Mucosa of stomach (tissue), 1 donor: ENCODE data around the gene ACD.
"Not testable (repeated sequence)": the region's sequence is repeated elsewhere in the genome, so short reads cannot be mapped to it uniquely, and the experiment has no call there.

Experiments used
- H3K27me3 ChIP-seq: one replicate; pipeline ENCODE4 v1.7.0; 2013; ENCODE audit warnings: mild to moderate bottlenecking, low read length; ENCODE audit not compliant: control insufficient read depth, insufficient read depth
- H3K36me3 ChIP-seq: one replicate; pipeline ENCODE4 v1.7.0; 2013; ENCODE audit warnings: low read length; ENCODE audit not compliant: control insufficient read depth, insufficient read depth
- H3K4me1 ChIP-seq: one replicate; pipeline ENCODE4 v1.7.0; 2013; ENCODE audit warnings: mild to moderate bottlenecking, low read length; ENCODE audit not compliant: control insufficient read depth, insufficient read depth
- H3K4me3 ChIP-seq: one replicate; pipeline ENCODE4 v1.7.0; 2013; ENCODE audit warnings: low read length
- H3K9ac ChIP-seq: one replicate; pipeline ENCODE4 v1.7.0; 2013; ENCODE audit warnings: mild to moderate bottlenecking, low read length, moderate library complexity
- H3K9me3 ChIP-seq: one replicate; pipeline ENCODE4 v1.7.0; 2013; ENCODE audit warnings: mild to moderate bottlenecking, low read length, moderate library complexity; ENCODE audit not compliant: control insufficient read depth
- donor health status: Pancreatic carcinoma.

Gene ACD

DNA sequence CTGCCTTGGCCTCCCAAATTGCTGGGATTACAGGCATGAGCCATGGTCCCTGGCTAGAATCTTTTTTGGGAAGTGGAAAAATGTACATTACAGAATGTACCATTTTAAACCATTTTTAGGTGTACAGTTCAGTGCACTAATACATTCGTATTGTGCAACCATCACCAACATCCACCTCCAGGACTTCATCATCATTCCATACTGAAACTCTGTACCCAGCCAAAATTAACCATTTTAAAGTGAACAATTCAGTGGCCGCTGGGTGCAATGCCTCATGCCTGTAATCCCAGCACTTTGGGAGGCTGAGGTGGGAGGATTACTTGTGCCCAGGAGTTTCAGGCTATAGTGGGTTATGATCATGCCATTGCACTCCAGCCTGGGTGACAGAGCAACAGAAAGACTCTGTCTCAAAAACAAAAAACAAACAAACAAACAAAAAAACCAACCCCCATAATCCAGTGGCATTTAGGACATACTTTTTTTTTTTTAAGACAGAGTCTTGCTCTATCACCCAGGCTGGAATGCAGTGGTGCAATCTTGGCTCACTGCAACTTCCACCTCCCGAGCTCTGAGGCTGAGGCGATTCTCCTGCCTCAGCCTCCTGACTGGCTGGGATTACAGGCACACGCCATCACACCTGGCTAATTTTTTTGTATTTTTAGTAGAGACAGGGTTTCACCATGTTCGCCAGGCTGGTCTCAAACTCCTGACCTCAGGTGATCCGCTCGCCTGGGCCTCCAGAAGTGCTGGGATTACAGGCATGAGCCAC is 33.6 kb upstream of the ACD start:
- not testable (repeated sequence) for H3K27me3 ChIP-seq, H3K9me3 ChIP-seq, H3K4me3 ChIP-seq

DNA sequence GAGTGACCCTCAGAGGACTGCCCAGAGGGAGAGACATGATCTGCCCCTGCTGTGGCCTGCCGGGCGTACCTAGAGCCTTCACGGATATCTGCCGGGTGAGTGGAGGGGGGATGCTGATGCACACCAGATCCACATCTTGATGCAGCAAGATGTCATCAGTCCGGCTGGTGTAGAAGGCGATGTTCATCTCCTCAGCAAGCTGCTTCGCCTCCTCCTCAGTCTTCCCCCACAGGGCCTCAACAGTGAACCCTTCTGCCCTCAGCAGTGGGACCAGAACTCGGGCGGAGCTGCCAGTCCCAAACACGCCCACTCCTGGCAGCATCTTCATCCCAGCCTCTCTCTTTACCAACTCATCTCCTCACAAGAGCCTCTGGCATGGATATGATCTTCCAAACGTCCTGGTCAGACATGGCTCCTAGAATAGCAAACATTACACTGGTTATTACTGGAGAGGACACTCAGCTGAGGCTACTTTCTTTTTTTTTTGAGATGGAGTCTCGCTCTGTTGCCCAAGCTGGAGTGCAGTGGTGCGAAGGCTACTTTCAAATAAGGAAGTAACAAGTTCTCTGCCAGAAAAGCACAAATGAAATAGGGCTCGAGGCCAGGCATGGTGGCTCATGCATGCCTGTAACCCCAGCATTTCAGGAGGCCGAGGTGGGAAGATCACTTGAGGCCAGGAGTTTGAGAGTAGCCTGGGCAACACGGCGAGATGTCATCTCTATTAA is 25.5 kb upstream of the ACD start:
- Histone ChIP-seq H3K9ac (no peak overlapping the region), H3K36me3 (peaks cover 9% of the 10 kb centered on the region)

More for the DNA sequence above, 33.6 kb upstream of the ACD start:
- not testable (repeated sequence) for H3K9ac ChIP-seq, H3K36me3 ChIP-seq
- peaks cover 14% of the 10 kb centered on the region for H3K4me1 ChIP-seq

DNA sequence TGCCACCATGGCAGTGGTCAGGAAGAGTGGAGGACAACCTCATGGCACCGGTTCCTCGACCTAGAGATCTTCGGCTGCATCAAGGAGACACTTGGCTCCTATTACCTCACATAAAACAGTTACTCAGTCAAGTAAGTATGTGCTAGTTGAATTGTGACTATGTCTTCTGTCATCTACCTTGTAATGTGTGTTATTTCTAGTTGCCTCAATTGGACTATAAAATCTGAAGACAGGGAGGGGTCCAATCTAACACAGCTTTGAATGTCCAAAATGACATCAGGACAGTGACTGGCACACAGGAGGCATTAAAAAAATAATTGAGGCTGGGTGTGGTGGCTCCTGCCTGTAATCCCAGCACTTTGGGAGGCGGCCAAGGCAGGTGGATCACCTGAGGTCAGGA is 23.7 kb upstream of the ACD start:
- H3K9ac ChIP-seq: no peak overlapping the region
- H3K4me1 ChIP-seq: no peaks in the 10 kb centered on the region
- no peaks in the 10 kb centered on the region for H3K9me3 ChIP-seq
- H3K27me3 ChIP-seq: no peaks in the 10 kb centered on the region
- peaks cover 9% of the 10 kb centered on the region for H3K36me3 ChIP-seq
- no peak overlapping the region for H3K4me3 ChIP-seq

More for the DNA sequence above, 25.5 kb upstream of the ACD start:
- H3K27me3 ChIP-seq: no peaks in the 10 kb centered on the region
- H3K9me3 ChIP-seq: no peaks in the 10 kb centered on the region
- no peak overlapping the region for H3K4me3 ChIP-seq
- no peaks in the 10 kb centered on the region for H3K4me1 ChIP-seq

DNA sequence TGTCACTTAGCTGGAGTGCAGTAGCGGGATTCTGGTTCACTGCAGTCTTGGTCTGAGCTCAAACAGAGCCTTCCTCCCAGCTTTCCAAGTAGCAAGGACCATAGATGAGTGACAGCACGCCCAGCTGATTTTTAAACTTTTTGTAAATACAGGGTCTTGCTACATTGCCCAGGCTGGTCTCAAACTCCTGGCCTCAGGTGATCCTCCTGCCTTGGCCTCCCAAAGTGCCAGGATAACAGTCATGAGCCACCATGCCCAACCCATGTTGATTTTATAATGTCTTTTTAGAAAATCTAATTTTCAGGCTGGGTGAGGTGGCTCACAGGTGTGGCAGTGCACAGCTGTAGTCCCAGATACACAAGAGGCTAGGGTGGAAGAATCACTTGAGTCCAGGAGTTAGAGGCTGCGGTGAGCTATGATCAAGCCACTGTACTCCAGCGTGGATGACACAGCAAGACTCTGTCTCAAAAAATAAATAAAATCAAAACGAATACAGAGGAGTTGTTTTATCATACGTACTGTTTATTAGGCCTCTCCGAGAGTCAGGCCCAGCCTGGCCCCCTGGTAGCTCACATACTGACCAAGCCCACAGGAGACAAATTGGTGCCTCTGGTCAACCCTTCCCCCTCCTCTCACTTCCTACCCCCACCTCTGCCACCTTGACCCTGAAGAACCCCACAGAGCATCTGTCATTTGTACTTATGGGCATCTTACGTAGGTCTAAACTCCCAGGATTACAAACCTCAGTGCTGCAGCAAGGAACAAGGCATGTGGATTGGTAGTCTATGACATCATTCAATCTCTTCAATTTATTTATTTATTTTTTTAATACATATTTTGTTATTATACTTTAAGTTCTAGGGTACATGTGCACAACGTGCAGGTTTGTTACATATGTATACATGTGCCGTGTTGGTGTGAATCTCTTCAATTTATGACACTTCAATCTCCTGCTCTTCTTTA is 20.2 kb upstream of the ACD start:
- H3K4me1 ChIP-seq: peaks cover 6% of the 10 kb centered on the region
- no peak overlapping the region for H3K9ac ChIP-seq
- no peak overlapping the region for H3K4me3 ChIP-seq
- no peaks in the 10 kb centered on the region for H3K27me3 ChIP-seq
- H3K36me3 ChIP-seq: peaks cover 5% of the 10 kb centered on the region
- H3K9me3 ChIP-seq: no peaks in the 10 kb centered on the region

DNA sequence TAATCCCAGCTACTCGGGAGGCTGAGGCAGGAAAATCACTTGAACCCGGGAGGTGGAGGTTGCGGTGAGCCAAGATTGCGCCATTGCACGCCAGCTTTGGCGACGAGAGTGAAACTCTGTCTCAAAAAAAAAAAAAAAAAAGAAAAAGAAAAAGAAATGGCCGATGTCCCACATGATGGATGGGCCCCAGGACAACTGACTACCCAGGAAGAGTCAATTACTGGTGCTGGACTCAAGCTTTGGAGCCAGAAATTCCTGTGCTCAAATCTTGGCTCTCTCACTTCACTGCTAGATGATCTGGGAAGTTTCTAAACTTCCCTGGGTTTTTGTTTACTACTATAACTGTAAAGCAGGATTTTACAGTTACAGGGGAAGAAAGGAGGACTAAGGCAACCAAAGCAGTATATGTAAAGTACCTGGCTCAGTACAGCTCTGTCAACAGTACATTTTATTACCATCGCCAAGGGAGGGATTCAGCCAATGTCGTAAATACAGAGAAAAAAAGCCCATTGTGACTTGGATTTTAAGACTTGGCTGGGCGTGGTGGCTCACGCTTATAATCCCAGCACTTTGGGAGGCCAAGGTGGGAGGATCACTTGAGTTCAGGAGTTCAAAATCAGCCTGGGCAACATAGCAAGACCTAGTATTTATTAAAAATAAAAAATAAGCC is 18.4 kb upstream of the ACD start:
- Histone ChIP-seq H3K4me1 (peaks cover 21% of the 10 kb centered on the region), H3K4me3 (no peak overlapping the region), H3K27me3 (no peaks in the 10 kb centered on the region), H3K9ac (no peak overlapping the region), H3K36me3 (no peaks in the 10 kb centered on the region), H3K9me3 (no peaks in the 10 kb centered on the region)

DNA sequence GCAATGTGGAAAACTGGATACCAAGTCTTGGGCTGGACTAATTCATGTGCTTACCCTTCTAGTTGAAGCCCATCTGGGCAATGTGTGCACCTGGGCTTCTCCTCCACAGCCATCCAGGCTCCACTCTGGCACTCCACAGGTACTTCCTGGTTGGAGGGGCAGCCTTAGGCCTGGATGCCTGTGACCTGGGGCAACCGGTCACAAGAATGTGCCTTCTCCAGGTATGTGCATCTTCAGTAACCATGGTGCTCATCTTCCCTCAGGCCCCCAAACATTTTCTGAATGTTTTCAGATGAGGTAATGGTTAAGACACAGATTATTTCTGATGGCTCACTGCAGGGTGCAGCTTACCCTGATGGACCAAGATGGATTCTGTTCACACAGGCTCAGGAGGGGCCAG is 17.7 kb upstream of the ACD start:
- H3K36me3 ChIP-seq: no peaks in the 10 kb centered on the region
- no peaks in the 10 kb centered on the region for H3K27me3 ChIP-seq
- H3K4me1 ChIP-seq: peaks cover 28% of the 10 kb centered on the region
- no peaks in the 10 kb centered on the region for H3K9me3 ChIP-seq
- no peak overlapping the region for H3K9ac ChIP-seq
- no peak overlapping the region for H3K4me3 ChIP-seq

DNA sequence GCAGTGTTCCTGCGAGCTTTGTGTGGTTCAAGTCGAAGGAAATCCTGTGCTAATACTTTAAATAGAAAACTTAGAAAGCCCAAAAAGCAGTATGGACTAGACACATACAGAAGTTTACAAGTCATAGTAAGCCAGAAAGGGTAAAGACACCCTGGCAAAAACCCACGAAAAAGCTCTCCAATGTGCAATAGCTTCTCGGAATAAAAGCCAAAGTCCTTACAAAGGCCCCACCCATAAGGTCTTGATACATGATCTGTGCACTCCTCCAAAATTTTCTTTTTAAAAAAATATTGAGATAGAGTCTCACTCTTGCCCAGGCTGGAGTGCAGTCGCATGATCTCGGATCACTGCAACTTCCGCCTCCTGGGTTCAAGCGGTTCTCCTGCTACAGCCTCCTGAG is 16.9 kb upstream of the ACD start:
- no peaks in the 10 kb centered on the region for H3K27me3 ChIP-seq
- no peak overlapping the region for H3K9ac ChIP-seq
- H3K4me3 ChIP-seq: no peak overlapping the region
- H3K9me3 ChIP-seq: no peaks in the 10 kb centered on the region
- H3K4me1 ChIP-seq: peaks cover 28% of the 10 kb centered on the region
- no peaks in the 10 kb centered on the region for H3K36me3 ChIP-seq

DNA sequence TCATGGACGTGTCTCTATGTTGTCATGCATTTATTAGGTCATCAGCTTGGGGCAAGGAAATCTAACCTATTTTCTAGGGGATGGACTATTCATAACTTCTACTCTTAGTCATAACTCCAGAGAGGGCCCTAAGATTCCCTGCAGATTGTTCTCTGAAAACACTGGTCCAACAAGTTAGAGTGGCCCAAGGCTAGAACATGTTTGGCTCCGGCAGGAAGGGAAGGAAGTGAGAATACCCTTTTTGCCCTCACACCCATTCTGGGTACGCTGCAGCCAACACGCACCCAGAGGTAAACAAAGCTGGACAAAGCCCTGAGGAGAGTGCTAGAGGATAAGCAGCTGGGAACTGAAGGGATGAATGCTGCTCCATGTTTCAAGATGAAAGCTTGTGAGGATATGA is 16.5 kb upstream of the ACD start:
- no peak overlapping the region for H3K4me3 ChIP-seq

DNA sequence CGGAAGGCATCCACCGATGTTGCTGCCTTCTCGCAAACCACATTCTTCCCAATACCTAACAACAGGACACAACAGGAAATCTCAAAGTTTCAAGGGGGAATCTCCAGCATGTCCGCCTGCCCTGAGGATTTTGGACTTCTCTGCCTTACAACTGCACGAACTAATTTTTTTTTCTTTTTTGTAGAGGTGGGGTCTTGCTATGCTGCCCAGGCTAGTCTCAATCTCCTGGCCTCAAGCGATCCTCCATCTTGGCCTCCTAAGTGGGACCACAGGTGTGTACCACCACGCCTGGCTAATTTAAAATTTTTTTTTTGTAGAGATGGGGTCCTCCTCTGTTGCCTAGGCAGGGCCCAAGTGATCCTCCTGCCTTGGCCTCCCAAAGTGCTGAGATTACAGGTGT is 15.9 kb upstream of the ACD start:
- no peaks in the 10 kb centered on the region for H3K36me3 ChIP-seq
- H3K4me3 ChIP-seq: no peak overlapping the region
- H3K9me3 ChIP-seq: no peaks in the 10 kb centered on the region
- H3K9ac ChIP-seq: no peak overlapping the region
- no peaks in the 10 kb centered on the region for H3K27me3 ChIP-seq
- peaks cover 28% of the 10 kb centered on the region for H3K4me1 ChIP-seq

More for the DNA sequence above, 16.5 kb upstream of the ACD start:
- Histone ChIP-seq H3K9me3 (no peaks in the 10 kb centered on the region), H3K4me1 (peaks cover 28% of the 10 kb centered on the region), H3K27me3 (no peaks in the 10 kb centered on the region), H3K36me3 (no peaks in the 10 kb centered on the region), H3K9ac (no peak overlapping the region)

DNA sequence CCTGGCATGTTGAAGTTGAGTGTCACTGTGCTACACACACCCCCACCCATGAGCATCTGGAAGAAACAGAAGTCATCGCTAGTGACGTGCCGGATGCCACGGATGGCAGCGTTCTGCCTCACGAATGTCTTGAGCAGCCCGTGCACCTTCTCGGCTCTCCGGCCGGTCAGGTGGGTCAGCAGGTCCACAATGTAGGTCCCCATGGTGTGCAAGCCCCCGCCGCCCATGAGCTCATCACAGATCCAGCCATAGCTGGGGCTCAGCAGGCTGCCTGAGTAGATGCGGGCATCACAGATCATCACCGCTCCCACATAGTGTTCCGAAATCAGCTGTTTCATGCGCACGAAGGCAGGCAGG is 15.5 kb upstream of the ACD start:
- no peak overlapping the region for H3K4me3 ChIP-seq
- H3K36me3 ChIP-seq: no peaks in the 10 kb centered on the region
- H3K4me1 ChIP-seq: peaks cover 28% of the 10 kb centered on the region
- H3K9ac ChIP-seq: no peak overlapping the region
- no peaks in the 10 kb centered on the region for H3K27me3 ChIP-seq
- no peaks in the 10 kb centered on the region for H3K9me3 ChIP-seq

DNA sequence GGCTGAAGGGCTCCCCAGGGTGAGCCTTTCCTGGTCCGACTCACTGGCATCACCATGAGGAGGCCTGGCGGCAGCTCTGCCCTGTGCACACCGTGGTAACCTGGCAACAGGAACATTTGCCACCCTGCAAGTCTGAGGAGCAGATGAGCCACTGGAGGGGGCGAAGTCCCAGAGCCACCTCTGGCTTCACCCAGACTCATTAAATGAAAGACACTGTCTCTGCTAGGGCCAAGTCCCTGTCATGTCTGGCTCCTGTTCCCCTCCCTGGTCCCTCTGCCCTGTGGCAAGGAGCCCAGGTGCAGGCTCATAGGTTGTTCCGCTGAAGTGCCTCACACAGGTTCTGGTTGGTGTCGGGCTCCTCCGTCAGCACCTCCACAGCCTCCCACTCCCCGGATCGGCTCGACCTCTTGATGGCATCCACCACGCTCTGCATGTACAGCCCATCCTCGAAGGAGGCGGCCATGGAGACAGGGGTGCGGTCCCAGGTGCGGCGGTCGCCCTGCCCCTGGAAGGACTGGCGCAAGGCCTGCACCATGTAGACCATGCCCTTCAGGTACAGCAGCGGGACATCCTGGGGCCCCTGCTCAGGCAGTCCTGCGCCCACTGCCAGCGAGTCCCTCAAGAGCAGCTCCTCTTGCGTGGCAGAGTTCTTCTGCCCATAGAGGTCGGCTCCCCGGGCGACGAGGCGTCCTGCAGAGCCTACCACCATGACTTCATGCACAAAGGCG is 15.0 kb upstream of the ACD start:
- no peaks in the 10 kb centered on the region for H3K9me3 ChIP-seq
- no peak overlapping the region for H3K9ac ChIP-seq
- H3K27me3 ChIP-seq: no peaks in the 10 kb centered on the region
- no peaks in the 10 kb centered on the region for H3K36me3 ChIP-seq
- H3K4me3 ChIP-seq: no peak overlapping the region
- peaks cover 28% of the 10 kb centered on the region for H3K4me1 ChIP-seq
